Measurements from ENCODE around the gene MAP7. TPM values are rescaled to one million over a fixed set of nuclear protein-coding genes. Genes with fewer than 3 reads are reported as not detected.
"Not testable (repeated sequence)": the region's sequence is repeated elsewhere in the genome, so short reads cannot be mapped to it uniquely, and the experiment has no call there.

MAP7 gene
- total RNA-seq, 1 experiment from 2014 or later = 33.7 TPM

- H4K20me1 ChIP-seq (ENCODE audit: insufficient read depth) = no peaks in the 10 kb centered on the region
- H3K27me3 ChIP-seq (ENCODE audit: insufficient read depth, low read depth) = no peaks in the 10 kb centered on the region
- no peaks in the 10 kb centered on the region for H3K36me3 ChIP-seq (ENCODE audit: low read depth)
- no peaks in the 10 kb centered on the region for H3K79me2 ChIP-seq (ENCODE audit: low read depth)
- TF ChIP-seq EZH2 (IDR thresholded peaks at IDR 0.05; ENCODE audit: low read depth) = no peak
- no peak for TF ChIP-seq CTCF (conservative IDR thresholded peaks at IDR 0.05)
- H2AFZ ChIP-seq = no peak overlapping the region
- H3K9me2 ChIP-seq (ENCODE audit: insufficient read depth) = no peaks in the 10 kb centered on the region
- H3K4me1 ChIP-seq (replicated peaks; ENCODE audit: insufficient read depth) = no peaks in the 10 kb centered on the region
- POLR2A ChIA-PET (ENCODE audit: unreplicated experiment) = no interaction called here
- H3K4me3 ChIP-seq = no peak overlapping the region
- intact Hi-C loops (cut with micrococcal nuclease; ENCODE audit: unreplicated experiment) = loop anchor here (10.0 kb wide), 1 partner anchor 778 kb away; no protein-coding TSS in a partner anchor
- no peak overlapping the region for H3K4me2 ChIP-seq
- H3K27ac ChIP-seq = no peak overlapping the region
- H3F3A ChIP-seq (ENCODE audit: insufficient read depth, low read depth) = no peaks in the 10 kb centered on the region
- CTCF ChIA-PET = no interaction called here
- BruUV-seq (replicated peaks) = no TSS peak
- H3K9me3 ChIP-seq (ENCODE audit: insufficient read depth, low read depth) = no peaks in the 10 kb centered on the region
- no peak for DNase-seq
Measured at GRCh38 chr6:136312975-136313374, 237.2 kb downstream of the MAP7 start.

GRCh38 chr6:136309729-136310311 is 240.4 kb downstream of the MAP7 start:
- no peak for TF ChIP-seq CTCF (conservative IDR thresholded peaks at IDR 0.05)
- no peak for TF ChIP-seq EZH2 (IDR thresholded peaks at IDR 0.05; ENCODE audit: low read depth)
- intact Hi-C loops (cut with micrococcal nuclease; ENCODE audit: unreplicated experiment) = loop anchor here (10.0 kb wide), 1 partner anchor 775 kb away; no protein-coding TSS in a partner anchor
- ChIA-PET CTCF (no interaction called here), POLR2A (ENCODE audit: unreplicated experiment) (no interaction called here)
- no peak overlapping the region for H3K4me3 ChIP-seq
- no peaks in the 10 kb centered on the region for H3K27me3 ChIP-seq (ENCODE audit: insufficient read depth, low read depth)
- H2AFZ ChIP-seq = no peak overlapping the region
- H3K27ac ChIP-seq = no peak overlapping the region
- no peaks in the 10 kb centered on the region for H3K79me2 ChIP-seq (ENCODE audit: low read depth)
- H3K4me1 ChIP-seq (replicated peaks; ENCODE audit: insufficient read depth) = no peaks in the 10 kb centered on the region
- no peak for DNase-seq
- BruUV-seq (replicated peaks) = no TSS peak
- H3K4me2 ChIP-seq = no peak overlapping the region
- no peaks in the 10 kb centered on the region for H3K9me2 ChIP-seq (ENCODE audit: insufficient read depth)
- no peaks in the 10 kb centered on the region for H3K9me3 ChIP-seq (ENCODE audit: insufficient read depth, low read depth)
- H3K36me3 ChIP-seq (ENCODE audit: low read depth) = no peaks in the 10 kb centered on the region
- no peaks in the 10 kb centered on the region for H3F3A ChIP-seq (ENCODE audit: insufficient read depth, low read depth)
- H4K20me1 ChIP-seq (ENCODE audit: insufficient read depth) = no peaks in the 10 kb centered on the region

- intact Hi-C loops (cut with micrococcal nuclease; ENCODE audit: unreplicated experiment) = no loop called here
- Histone ChIP-seq H3F3A (ENCODE audit: insufficient read depth, low read depth) (no peaks in the 10 kb centered on the region), H3K79me2 (ENCODE audit: low read depth) (no peaks in the 10 kb centered on the region), H3K9me3 (ENCODE audit: insufficient read depth, low read depth) (no peaks in the 10 kb centered on the region), H3K27me3 (ENCODE audit: insufficient read depth, low read depth) (no peaks in the 10 kb centered on the region), H3K4me1 (replicated peaks; ENCODE audit: insufficient read depth) (peaks cover 3% of the 10 kb centered on the region), H3K4me2 (no peak overlapping the region), H3K4me3 (no peak overlapping the region), H3K36me3 (ENCODE audit: low read depth) (no peaks in the 10 kb centered on the region), H3K27ac (no peak overlapping the region), H4K20me1 (ENCODE audit: insufficient read depth) (no peaks in the 10 kb centered on the region), H2AFZ (no peak overlapping the region), H3K9me2 (ENCODE audit: insufficient read depth) (no peaks in the 10 kb centered on the region)
- CTCF ChIA-PET = no interaction called here
- BruUV-seq (replicated peaks) = no TSS peak
- DNase-seq = no peak
- no peak for TF ChIP-seq CTCF (conservative IDR thresholded peaks at IDR 0.05)
- no peak for TF ChIP-seq EZH2 (IDR thresholded peaks at IDR 0.05; ENCODE audit: low read depth)
- POLR2A ChIA-PET (ENCODE audit: unreplicated experiment) = no interaction called here
Measured at GRCh38 chr6:136309171-136309570, 241.1 kb downstream of the MAP7 start.

GRCh38 chr6:136308469-136308868 is 241.8 kb downstream of the MAP7 start:
- H3K27me3 ChIP-seq (ENCODE audit: insufficient read depth, low read depth); H3K79me2 ChIP-seq (ENCODE audit: low read depth); DNase-seq; H3K27ac ChIP-seq; H3K9me3 ChIP-seq (ENCODE audit: insufficient read depth, low read depth); H4K20me1 ChIP-seq (ENCODE audit: insufficient read depth); intact Hi-C loops (cut with micrococcal nuclease; ENCODE audit: unreplicated experiment); H3K4me2 ChIP-seq; BruUV-seq (replicated peaks); CTCF ChIA-PET; H3K4me1 ChIP-seq (replicated peaks; ENCODE audit: insufficient read depth); H3K9me2 ChIP-seq (ENCODE audit: insufficient read depth); POLR2A ChIA-PET (ENCODE audit: unreplicated experiment); H3F3A ChIP-seq (ENCODE audit: insufficient read depth, low read depth); H2AFZ ChIP-seq; H3K4me3 ChIP-seq; H3K36me3 ChIP-seq (ENCODE audit: low read depth): not testable (repeated sequence)

All from PC-9 (cell line).